NCI-H2081 treated with DMSO at 0.1 percent for 48 hours (cell line): ENCODE measurements around the gene MFNG.

ENCODE experiments used
- DNase-seq: peaks from one replicate; lab custom pipeline; 2025; lab: John Stamatoyannopoulos, UW

Gene MFNG

GRCh38 chr22:37448516-37449127 is 37.6 kb downstream of the MFNG start:
- no peak for DNase-seq

DNA sequence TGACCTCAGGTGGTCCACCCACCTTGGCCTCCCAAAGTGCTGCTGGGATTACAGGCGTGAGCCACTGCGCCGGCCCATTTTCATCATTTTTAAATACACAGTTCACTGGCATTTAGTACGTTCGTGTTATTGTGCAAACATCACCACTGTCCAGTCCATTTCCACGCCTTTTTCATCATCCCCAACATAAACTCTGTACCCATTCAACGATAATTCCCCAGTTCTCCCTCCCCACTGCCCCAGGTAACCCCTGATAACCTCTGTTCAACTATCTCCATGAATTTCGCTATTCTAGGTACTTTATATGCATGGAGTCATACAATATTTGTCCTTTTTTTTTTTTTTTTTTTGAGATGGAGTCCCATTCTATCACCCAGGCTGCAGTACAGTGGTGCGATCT is 40.7 kb downstream of the MFNG start:
- no peak for DNase-seq

GRCh38 chr22:37443977-37444376 is 42.2 kb downstream of the MFNG start:
- no peak for DNase-seq

DNA sequence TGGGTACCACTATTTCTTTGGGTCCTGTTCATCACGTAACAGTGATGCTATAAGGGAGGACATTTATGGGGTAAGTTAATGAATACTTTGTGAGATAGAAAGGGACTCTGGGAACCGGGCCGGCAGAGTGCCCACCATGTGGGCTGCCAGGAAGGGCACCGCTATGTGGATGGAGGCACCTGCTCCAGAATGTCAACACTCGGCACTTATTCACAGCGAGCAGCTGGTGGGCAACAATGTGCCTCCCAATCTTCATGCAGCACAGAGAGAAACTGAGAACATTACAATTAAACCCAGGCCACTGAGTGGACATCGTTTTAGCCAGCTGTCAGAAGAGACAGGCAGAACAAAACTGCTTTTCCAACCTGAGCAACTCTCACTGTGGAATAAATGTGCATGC is 43.1 kb downstream of the MFNG start:
- no peak for DNase-seq

DNA sequence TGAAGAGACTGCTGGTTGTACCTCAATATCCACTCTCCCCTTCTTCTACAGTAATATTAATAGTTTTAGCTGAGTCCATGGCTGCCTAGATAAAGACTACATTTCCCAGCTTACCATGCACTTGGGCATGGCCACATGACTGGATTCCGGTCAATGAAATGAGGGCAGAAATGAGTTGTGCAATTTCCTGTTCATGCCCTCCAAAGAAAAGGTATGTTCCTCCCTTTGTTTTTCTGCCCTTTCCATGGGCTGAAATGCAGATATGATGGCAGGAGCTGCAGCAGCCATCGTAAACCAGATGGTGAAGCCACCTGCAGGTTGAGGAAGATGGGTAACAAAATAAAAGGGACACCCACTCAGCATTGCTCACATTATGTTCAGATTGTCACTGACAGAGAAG is 43.6 kb downstream of the MFNG start:
- DNase-seq, result no peak

DNA sequence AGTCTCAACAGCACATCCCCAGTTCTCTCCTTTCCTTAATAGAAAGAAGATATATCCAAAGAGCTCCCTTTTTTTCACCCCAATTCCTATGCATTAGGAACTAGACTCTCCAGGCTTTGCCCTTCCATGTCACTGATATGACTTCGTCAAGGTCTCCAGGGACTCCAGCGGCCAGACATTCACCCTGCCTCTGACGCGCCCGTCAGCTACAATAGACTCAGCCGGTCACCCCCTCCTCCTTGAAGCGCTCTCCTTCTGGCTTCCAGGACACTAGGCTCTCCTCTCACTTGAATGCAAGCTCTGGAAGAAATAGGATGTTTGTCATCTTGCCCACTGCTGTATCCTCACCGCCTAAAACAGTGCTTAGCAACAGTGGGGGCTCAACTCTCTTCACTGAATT is 44.0 kb downstream of the MFNG start:
- DNase-seq, result no peak

GRCh38 chr22:37440875-37441274 is 45.3 kb downstream of the MFNG start:
- no peak for DNase-seq

GRCh38 chr22:37439347-37439746 is 46.8 kb downstream of the MFNG start:
- DNase-seq, result no peak

GRCh38 chr22:37435970-37436603 is 50.1 kb downstream of the MFNG start:
- no peak for DNase-seq

DNA sequence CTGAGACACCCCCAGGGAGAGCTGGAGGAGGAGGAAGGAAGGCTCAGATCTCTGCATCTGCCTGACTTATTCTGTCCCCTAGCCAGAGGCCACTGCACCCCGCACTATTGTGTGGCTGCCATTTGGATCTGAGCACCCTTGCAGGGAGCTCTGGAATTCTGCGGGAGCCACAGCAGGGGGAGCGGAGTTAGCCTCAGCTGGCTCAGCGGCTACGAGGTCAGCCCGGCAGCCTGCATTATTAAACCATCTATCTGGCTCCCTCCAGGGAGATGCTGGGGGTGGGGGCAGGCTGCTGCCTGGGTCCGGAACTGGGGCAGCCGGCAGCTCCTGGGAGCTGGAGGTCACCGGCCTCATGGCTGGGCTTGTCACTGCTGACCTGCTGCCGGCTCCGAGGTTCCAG is 52.4 kb downstream of the MFNG start:
- no peak for DNase-seq

GRCh38 chr22:37432708-37433054 is 53.5 kb downstream of the MFNG start:
- DNase-seq, result no peak

DNA sequence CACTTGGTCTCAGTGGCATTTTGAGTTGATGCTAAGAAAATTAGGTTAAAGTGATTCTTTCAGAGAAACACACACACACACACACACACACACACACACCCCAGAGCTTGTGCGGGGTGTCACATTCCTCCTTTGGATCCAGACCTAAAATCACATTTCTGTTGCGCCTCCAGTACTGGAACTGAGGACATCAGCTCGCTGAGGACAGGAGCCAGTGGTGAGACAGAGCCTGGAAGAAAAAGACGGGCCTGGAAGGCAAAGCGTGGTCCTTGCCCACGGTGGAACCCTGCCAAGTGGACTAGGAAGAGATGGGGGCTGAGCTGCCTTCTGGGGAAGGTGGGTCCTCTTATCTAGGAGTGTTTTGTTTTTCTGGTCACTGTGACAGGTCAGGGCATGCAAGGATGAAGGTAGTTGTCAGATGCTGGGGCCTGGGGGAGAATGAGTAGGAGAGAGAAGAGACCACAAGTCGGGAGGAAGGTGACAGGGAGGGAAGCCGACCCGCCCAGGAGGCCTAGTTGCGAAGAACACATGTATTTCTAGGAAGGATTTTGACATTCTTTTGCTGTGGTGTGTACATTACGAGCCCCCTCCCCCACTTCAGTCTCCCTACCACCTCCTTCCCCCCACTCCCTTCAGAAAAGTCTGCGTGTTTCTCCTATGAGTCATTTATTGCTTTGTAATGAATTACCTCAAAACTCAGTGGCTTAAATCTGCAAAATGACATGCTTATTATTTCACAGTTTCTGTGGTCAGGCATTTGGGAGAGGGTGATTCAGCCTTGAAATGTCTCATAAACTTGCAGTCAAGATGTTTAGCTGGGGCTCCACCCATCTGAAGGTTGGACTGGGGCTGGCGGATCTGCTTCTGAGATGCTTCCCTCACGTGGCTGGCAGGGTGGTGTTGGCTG is 54.1 kb downstream of the MFNG start:
- DNase-seq, result no peak

DNA sequence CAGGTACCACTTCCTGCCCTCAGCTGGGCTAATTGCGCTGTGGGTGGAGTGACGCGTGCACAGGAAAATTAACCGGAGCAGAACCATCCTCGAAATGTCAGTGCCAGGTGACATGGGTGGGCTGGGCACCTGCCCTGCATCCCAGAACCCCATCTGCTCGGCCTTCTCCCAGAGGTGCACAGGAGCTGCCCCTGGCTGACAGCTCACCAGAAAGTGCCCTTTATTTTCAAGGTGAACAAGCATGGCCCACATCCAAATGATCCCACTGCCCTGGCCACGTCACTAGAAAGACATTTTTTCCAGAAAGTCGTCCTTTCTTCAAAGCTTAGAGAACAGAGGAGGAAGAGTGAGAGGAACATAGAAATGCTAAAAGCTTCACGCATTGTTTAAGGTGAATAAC is 54.8 kb downstream of the MFNG start:
- DNase-seq, result no peak

- no peak for DNase-seq
Measured at GRCh38 chr22:37430941-37431340, 55.2 kb downstream of the MFNG start.

DNA sequence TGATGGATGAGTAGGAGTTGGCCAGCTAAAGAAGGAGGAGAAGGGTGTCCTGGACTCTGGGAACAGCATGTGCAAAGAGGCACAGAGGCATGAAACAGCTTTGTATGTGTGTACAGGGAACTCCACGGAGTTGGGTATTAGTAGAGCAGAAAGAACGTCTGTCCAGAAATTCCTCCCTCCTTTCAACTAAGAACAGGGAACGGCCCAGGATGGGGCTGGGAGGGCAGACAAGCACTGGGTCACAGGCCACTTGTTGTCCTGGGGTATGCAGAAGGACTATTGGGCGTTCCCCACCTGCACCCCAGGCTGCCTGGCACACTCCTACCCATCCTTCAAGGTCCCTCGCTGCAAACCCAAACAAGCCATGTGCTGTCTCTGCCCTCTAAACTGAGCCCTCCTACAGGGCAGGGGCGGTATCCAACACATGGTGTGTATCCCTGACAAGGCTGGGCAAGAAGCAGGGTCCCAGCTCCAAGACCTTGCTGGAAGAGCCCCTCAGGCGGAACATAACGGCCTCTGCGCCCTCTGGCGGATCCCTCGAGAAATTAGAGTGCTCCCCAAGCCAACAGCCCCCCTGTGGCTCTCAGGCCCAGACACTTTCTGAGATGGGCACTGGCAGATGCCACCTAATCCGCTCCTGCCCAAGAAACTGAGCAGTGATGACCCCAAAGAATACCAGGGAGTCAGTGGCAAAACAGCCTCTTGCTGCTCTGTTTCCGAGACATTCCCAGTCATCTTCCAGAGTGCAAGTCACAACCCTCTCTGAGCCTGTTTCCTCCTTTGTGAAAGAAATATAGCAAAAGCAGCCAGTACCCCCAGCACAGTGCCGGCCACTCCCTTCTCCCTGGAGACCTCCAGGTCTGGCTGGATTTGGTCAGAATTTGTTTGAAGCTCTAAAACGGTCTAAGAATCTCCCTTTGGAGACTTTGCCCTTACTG is 57.3 kb downstream of the MFNG start:
- no peak for DNase-seq

GRCh38 chr22:37427711-37428635 is 58.2 kb downstream of the MFNG start:
- DNase-seq, result no peak

DNA sequence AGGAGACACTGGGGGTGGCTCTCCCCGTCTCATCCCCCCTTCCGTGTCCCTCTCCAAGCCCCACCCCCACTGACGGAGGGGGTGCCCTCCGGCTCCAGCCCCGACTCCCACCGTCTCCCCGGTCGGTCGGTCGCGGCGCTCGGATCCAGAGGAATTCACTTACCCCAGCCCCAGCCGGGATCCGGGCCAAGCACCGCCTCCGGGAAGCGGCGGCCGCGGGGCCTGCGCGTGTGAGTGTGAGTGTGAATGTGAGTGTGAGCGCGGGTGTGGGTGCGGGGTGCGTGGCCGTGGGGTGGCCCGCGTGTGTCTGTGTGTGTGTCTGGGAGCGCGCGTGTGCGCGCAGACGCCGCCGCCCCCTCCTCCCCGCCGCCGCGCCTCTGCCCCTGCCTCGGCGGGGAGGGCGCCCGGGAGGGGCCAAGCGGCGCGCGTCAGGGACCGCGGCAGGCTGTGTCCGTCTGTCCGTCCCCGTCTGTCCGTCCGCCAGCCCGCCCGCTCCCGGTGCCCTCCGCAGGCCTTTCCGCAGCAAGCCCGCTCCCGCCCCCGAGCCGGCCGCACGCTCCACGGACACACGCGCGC is 59.0 kb downstream of the MFNG start, which contains the start of gene ELFN2:
ELFN2 (minus strand) TSS at position 345 of the 576 bp plus-strand sequence. CDS start 51,945 bp downstream, outside the sequence.
- DNase-seq, result no peak

DNA sequence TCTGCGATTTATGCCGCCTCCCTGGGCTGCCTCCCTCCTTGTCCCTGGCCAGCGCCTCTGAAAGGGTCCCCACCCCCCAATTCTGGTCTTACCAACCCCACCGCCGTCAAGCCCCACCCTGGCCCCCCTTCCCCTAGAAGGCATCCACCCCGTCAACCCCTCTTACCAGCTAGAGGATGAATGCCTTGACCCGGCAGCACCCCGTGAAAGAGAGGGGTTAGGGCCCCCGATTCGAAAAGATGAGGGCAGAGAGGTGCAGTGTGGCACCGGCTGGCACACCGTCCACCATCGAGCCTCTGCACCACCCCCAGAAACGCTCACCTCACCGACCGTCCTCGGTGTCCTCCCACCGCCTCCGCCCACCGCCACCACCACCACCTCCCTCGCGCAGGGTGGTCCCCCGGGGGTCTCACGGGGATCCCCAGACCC is 59.5 kb downstream of the MFNG start:
- DNase-seq, result no peak

- DNase-seq, result no peak
Measured at GRCh38 chr22:37425800-37426705, 60.1 kb downstream of the MFNG start.
